ENCODE measurements around the gene FOXR1. TPM values are rescaled to one million over a fixed set of nuclear protein-coding genes. Genes with fewer than 3 reads are reported as not detected.

FOXR1 gene
- not detected for total RNA-seq
- long read RNA-seq, result 0 reads

GRCh38 chr11:118971646-118972045 lies at the start of gene FOXR1:
TSS of gene FOXR1 (plus strand) at chr11:118971761. CDS start at chr11:118971932, 171 bp downstream.
- DNase-seq (ENCODE audit: missing footprints) (no peak), ATAC-seq (no peak)
- intact Hi-C loops (cut with DNase I), result no loop called here

- ATAC-seq (peak; percentile 65), DNase-seq (ENCODE audit: missing footprints) (peak; percentile 92)
- intact Hi-C loops (cut with DNase I), result no loop called here
Observed at GRCh38 chr11:118921929-118922744, 49.4 kb upstream of the FOXR1 start.

GRCh38 chr11:118922745-118923627 lies 48.6 kb upstream of the FOXR1 start:
- DNase-seq (ENCODE audit: missing footprints), result peak; percentile 63
- intact Hi-C loops (cut with DNase I), result no loop called here
- ATAC-seq, result no peak

DNA sequence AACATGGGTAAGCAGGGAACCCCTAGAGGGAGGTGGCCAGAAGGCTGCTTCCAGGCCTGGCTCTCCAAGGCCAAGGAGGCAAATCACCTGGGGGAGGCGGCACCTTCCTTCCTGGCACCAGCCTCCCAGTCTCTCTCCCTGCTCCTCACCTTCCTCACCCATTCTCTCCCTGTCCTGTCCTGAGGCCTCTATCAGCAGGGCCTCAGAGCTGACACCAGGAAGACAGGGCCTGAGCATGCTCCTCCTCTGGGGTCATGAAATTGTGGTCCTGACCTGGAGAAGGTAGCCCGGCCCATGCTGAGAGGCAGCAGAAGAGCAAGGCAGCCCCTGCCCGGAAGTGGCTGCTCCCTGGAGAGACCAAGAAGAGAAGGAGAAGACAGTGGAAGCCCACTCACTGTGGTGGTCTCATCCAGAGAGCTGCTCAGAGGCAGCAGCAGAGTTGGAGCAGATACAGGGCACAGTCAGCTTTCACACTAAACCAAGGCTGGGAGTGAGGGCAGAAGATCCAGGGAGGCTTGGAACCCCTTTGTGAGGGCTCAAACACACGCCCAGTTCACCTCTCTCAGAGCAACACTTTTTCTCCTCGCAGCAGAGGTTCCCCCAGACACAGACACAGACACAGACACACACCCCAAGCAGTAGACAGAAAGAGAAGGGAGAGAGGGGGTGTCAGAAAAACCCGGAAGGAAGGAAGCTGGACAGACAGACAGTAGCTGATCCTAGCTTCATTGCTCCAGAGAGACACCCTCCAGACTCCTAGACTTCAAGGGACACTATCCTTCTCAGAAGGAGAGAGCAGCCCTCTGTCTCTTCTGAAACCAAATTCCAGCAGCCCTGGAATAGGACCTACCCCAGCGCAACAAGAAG lies 47.6 kb upstream of the FOXR1 start:
- intact Hi-C loops (cut with DNase I), result loop anchor here (1.0 kb wide), 1 partner anchor 13 kb away; no protein-coding TSS in a partner anchor
- DNase-seq (ENCODE audit: missing footprints) (peak; percentile 66), ATAC-seq (no peak)

DNA sequence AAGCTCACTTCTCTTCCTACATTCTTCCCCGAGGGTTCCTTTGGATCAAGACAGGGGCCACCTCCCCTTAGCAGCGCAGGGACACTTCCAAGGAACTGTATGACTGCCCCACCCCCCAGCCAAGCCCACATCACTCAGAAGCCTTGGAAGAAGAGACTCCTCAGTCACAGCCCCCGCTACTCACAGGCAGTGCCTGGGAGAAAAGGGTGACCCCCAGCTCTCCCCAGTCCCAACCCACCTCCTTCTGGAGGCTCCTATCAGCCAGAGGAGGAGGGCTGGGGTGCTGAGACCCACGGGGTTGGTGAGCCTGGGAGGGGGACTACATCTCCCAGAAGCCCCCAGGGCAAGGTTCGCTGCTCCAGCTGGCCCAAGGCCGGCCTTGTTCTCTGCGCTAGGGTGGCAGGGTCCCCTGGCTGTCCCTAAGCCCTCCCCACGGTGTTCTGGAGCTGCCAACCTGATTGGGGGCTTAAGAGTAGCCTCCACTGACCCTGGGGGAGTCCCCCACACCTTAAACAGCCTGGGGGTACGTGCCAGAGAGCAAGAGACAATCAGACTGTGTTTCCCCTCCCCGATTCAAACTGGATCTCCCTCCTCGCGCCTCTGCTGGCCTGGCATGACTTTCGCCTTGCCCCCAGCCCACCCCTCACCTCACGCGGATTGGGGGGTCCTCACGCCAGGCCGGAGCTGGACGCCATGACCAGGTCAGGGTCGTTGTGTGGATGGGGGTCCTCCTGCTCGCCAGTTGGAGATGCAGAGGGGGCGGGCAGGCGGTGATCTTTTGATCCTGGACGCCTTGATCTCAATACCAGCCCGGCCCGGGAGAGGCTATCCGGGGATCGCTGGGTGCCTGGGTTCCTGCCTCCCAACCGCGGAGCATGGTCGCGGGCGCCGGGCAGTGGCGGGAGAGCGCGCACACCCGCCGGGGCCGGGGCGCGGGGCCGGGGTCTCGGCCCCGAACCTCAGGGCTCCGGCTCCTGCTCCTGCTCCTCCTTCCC lies 46.7 kb upstream of the FOXR1 start:
- ATAC-seq, result no peak
- intact Hi-C loops (cut with DNase I), result loop anchor here (1.0 to 5.0 kb wide), 2 partner anchors 14 to 177 kb away; partner anchors contain the start of gene DPAGT1
- peak; percentile 65 for DNase-seq (ENCODE audit: missing footprints)

- intact Hi-C loops (cut with DNase I), result loop anchor here (1.0 to 5.0 kb wide), 3 partner anchors 20 to 175 kb away; partner anchors contain the start of genes DDX6 and DPAGT1
- ATAC-seq (no peak), DNase-seq (ENCODE audit: missing footprints) (no peak)
Observed at GRCh38 chr11:118927554-118928100, 43.9 kb upstream of the FOXR1 start.

- intact Hi-C loops (cut with DNase I), result loop anchor here (1.0 to 5.0 kb wide), 3 partner anchors 21 to 174 kb away; partner anchors contain the start of genes DDX6 and DPAGT1
- DNase-seq (ENCODE audit: missing footprints), result peak; percentile 86
- peak; percentile 77 for ATAC-seq
Observed at GRCh38 chr11:118928101-118928869, 43.3 kb upstream of the FOXR1 start.

GRCh38 chr11:118928870-118929500 lies 42.6 kb upstream of the FOXR1 start:
- DNase-seq (ENCODE audit: missing footprints), result peak; percentile 86
- intact Hi-C loops (cut with DNase I), result loop anchor here (1.0 to 5.0 kb wide), 3 partner anchors 22 to 173 kb away; partner anchors contain the start of genes DDX6 and DPAGT1
- peak; percentile 51 for ATAC-seq

- peak; percentile 61 for ATAC-seq
- DNase-seq (ENCODE audit: missing footprints), result peak; percentile 89
- intact Hi-C loops (cut with DNase I), result loop anchor here (2.0 to 5.0 kb wide), 3 partner anchors 32 to 173 kb away; partner anchors contain the start of genes DDX6 and DPAGT1
Observed at GRCh38 chr11:118929501-118930093, 42.0 kb upstream of the FOXR1 start.

DNA sequence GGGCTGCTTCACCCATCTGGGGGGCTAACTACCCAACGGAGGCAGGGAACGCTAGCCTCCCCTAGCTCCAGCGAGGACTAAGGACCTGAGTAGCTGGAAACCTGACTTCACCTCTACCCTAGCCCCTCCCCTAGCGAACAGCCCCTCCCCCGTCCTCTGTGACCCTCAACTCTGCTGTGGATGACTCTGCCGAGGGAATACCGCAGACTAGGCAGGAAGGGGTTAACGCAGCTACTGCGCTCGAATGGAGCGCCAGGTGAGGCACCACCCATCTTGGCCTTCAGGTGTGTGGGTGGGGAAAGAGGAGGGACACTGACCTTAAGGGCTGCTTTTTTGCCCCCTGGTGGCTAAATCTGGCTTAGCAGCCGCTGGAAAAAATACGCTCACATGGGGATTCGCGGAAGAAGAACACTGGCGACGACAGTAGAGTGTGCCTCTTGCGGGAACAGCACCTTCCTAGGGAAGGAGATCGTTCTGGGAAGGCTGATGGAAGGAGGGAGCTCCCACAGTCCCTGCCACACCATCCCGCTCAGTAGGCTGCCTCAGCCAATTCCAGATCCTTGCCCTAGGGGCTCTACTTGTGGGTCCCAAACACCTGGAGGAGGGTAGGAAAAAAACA lies 41.4 kb upstream of the FOXR1 start:
- intact Hi-C loops (cut with DNase I), result loop anchor here (5.0 kb wide), 1 partner anchor 33 kb away; no protein-coding TSS in a partner anchor
- DNase-seq (ENCODE audit: missing footprints) (no peak), ATAC-seq (peak; percentile 21)

DNA sequence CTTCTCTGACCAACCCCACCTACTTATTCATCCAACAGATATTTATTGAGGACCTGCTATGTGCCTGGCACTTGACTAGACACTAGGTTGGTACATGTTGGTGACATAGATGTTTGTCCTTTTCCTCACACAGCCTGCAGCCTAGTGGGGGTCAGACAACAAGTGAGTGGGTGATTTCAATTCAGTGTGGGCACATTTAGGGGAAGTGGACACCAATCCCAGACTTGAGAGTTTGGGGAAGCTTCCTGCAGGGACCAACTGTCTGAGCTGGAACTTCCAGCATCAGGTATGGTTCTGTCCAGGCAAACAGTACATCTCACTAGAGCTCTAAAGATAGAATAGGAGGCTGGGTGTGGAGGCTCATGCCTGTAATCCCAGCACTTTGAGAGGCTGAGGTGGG lies 40.0 kb upstream of the FOXR1 start:
- ATAC-seq (no peak), DNase-seq (ENCODE audit: missing footprints) (no peak)
- intact Hi-C loops (cut with DNase I), result loop anchor here (5.0 kb wide), 1 partner anchor 34 kb away; no protein-coding TSS in a partner anchor

DNA sequence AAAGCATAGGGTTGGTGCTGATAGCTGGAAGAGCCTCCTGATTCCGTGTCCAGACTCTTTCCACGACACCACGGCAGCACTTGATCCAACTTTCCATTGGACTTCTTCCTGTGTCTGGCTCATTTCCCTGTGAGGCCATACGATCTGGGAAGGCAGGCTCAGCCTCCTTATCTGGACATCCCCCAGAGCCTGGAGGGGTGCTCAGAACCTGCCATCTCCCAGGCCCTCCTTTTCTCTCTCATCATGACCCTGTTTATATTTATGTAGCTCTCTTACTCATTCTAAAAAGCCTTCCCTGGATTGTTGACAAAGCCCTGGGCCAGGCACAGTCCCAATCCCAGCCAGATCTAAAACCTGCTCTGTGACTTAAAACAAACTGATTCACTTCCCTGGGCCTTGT lies 38.1 kb upstream of the FOXR1 start:
- ATAC-seq (peak; percentile 17), DNase-seq (ENCODE audit: missing footprints) (no peak)
- intact Hi-C loops (cut with DNase I), result loop anchor here (5.0 kb wide), 1 partner anchor 36 kb away; no protein-coding TSS in a partner anchor

DNA sequence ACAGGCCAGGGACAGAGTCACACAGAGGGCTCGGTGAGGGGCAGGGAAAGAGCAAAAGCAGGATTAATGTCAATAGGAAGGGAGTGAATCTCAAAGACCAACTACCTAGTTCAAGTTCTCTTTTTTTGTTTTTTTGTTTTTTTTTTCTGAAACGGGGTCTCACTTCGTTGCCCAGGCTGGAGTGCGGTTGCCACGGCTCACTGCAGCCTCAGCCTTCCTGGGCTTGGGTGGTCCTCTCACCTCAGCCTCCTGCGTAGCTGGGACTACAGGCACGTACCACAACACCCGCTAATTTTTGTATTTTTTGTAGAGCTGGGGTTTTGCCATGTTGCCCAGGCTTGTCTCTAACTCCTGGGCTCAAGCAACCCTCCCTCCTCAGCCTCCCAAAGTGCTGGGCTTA lies 36.2 kb upstream of the FOXR1 start:
- intact Hi-C loops (cut with DNase I), result no loop called here
- DNase-seq (ENCODE audit: missing footprints), result no peak
- ATAC-seq, result no peak

DNA sequence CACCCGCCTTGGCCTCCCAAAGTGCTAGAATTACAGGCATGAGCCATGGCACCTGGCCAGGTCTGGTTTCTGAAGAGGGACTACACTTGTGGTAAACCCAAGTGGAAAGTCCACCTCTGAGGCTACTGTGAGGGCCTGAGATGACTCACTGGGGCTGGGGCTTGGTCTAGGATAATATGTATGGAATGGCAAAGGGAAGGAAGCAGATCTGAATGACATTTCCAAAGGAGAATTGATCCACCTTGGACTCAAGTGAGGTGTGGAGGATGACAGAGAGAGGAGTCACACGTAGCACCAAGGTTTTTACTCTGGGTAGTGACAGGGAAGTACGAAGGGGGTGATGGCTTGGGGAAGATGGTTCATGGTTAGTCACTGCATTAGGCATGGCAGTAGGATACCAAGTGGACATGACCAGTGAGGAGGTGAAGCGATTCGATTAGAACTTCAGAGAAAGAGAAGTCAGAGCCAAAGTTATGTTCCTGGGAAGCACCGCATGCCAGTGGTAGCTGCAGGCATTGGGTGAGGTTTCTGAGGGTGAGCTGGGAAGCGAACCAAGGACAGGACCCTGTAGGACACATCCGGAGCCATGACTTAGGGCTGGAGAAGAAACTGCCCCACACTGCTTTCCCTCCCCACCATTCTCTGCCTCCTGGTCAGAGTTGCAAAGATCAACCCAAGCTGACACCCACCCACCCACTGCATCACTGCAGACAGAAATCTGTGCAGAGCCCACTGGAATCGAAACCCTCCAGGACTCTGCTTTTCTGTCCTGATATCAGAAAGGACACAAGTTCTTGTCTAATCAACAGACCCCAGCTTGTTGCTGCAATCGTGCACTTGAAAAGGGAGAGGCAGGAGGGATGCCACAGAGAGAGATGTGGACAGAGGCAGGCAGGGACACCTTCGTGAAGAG lies 32.8 kb upstream of the FOXR1 start:
- ATAC-seq, result no peak
- intact Hi-C loops (cut with DNase I), result no loop called here
- DNase-seq (ENCODE audit: missing footprints), result no peak

All from Right ventricle myocardium inferior (tissue), 1 donor.